B cell (primary cell): ENCODE measurements around the gene ACKR2. TPM values are rescaled to one million over a fixed set of nuclear protein-coding genes. Genes with fewer than 3 reads are reported as not detected.

Experiments used
- ATAC-seq: fragments of 200-7000 bp; cut with Tn5 transposase; one replicate; pipeline ENCODE4 v1.10.0; 2021; ENCODE audit warnings: low read depth, mild to moderate bottlenecking, moderate number of reproducible peaks, moderate library complexity
- CTCF ChIA-PET: fragments of 350-600 bp; sonication (Branson Sonifier 250); formaldehyde crosslinking; loops from one replicate; lab custom pipeline; 2021; ENCODE audit warnings: antibody characterized with exemption, inconsistent platforms; lab: Charles Lee
- POLR2A ChIA-PET: fragments of 350-600 bp; sonication (Branson Sonifier 250); formaldehyde crosslinking; loops from one replicate; lab custom pipeline; 2021; ENCODE audit warnings: antibody characterized with exemption; lab: Charles Lee
- DNase-seq: peaks from one replicate; pipeline ENCODE4 v3.0.0; 2013
- H2AFZ ChIP-seq: 2 replicates; pipeline ENCODE4 v1.6.1; 2012; ENCODE audit warnings: mild to moderate bottlenecking, low read depth, low read length; ENCODE audit not compliant: insufficient read depth, poor library complexity, severe bottlenecking
- H3K27ac ChIP-seq, 2 donors: 1 replicate in 1 of 2; 2 replicates in 1 of 2; pipeline ENCODE4 v1.5.1; 2012 to 2013; ENCODE audit warnings: low read length in 2 of 2, mild to moderate bottlenecking in 2 of 2, moderate library complexity in 1 of 2
- H3K27me3 ChIP-seq, 4 experiments: fragments of 200-600 bp in 1 of 4; sonication (generic) in 1 of 4; replicated peaks in 1 of 4; 1 replicate in 2 of 4; 2 replicates in 2 of 4; pipeline versions ENCODE4 v1.6.1 to v1.7.0; 2013 to 2016; ENCODE audit warnings: low read length in 3 of 4, mild to moderate bottlenecking in 2 of 4, mixed read lengths in 1 of 4, moderate library complexity in 1 of 4; ENCODE audit not compliant: insufficient read depth in 4 of 4, control insufficient read depth in 3 of 4; ENCODE audit errors: control extremely low read depth in 1 of 4
- H3K36me3 ChIP-seq, 2 experiments: replicated peaks in 1 of 2; 1 replicate in 1 of 2; 2 replicates in 1 of 2; pipeline versions ENCODE4 v1.6.1 to v1.7.1; 2013; ENCODE audit warnings: low read length in 1 of 2; ENCODE audit not compliant: insufficient read depth in 2 of 2, control insufficient read depth in 1 of 2; ENCODE audit errors: control extremely low read depth in 1 of 2, extremely low read depth in 1 of 2
- H3K4me1 ChIP-seq, 2 donors: fragments of 200-600 bp in 1 of 2; sonication (generic) in 1 of 2; 1 replicate in 1 of 2; 2 replicates in 1 of 2; pipeline versions ENCODE4 v1.5.1 to v1.6.1; 2013 to 2017; ENCODE audit warnings: low read length in 2 of 2; ENCODE audit not compliant: control insufficient read depth in 2 of 2, insufficient read depth in 2 of 2
- H3K4me2 ChIP-seq: replicated peaks from 2 replicates; pipeline ENCODE3; 2012; ENCODE audit warnings: mild to moderate bottlenecking, low read depth, low read length; ENCODE audit not compliant: poor library complexity, severe bottlenecking
- H3K4me3 ChIP-seq, 5 experiments: fragments of 200-600 bp in 1 of 5; sonication (generic) in 1 of 5; 1 replicate in 3 of 5; 2 replicates in 2 of 5; pipeline versions ENCODE4 v1.5.1 to v1.7.0; 2011 to 2016; ENCODE audit warnings: low read length in 4 of 5, mild to moderate bottlenecking in 4 of 5, low read depth in 2 of 5, control low read depth in 1 of 5, moderate library complexity in 1 of 5; ENCODE audit not compliant: insufficient read depth in 1 of 5; ENCODE audit errors: control extremely low read depth in 1 of 5, extremely low read depth in 1 of 5
- H3K79me2 ChIP-seq: fragments of 200-600 bp; sonication (generic); one replicate; pipeline ENCODE4 v1.6.0; 2016; ENCODE audit warnings: low read length; ENCODE audit not compliant: control insufficient read depth, insufficient read depth
- H3K9ac ChIP-seq: fragments of 200-600 bp; sonication (generic); 2 replicates; pipeline ENCODE4 v1.6.1; 2017; ENCODE audit warnings: mild to moderate bottlenecking, low read length, moderate library complexity
- H3K9me3 ChIP-seq, 3 donors: one replicate each; pipeline versions ENCODE4 v1.6.1 to v1.7.1; 2013; ENCODE audit warnings: low read length in 2 of 3; ENCODE audit not compliant: control insufficient read depth in 2 of 3, insufficient read depth in 1 of 3; ENCODE audit errors: control extremely low read depth in 1 of 3
- H4K20me1 ChIP-seq: 2 replicates; pipeline ENCODE4 v1.6.0; 2012; ENCODE audit warnings: mild to moderate bottlenecking, low read length; ENCODE audit not compliant: insufficient read depth, control insufficient read depth, poor library complexity, severe bottlenecking
- H3K27ac Mint-ChIP-seq: one replicate; pipeline ENCODE4 v1.8.0; 2021; ENCODE audit warnings: mixed read lengths
- H3K27me3 Mint-ChIP-seq: one replicate; pipeline ENCODE4 v1.8.0; 2021; ENCODE audit warnings: mixed read lengths
- H3K4me1 Mint-ChIP-seq: one replicate; pipeline ENCODE4 v1.8.0; 2021; ENCODE audit warnings: mixed read lengths
- H3K4me3 Mint-ChIP-seq: one replicate; pipeline ENCODE4 v1.8.0; 2021; ENCODE audit warnings: mixed read lengths
- H3K9me3 Mint-ChIP-seq: one replicate; pipeline ENCODE4 v1.8.0; 2022; ENCODE audit warnings: mixed read lengths; ENCODE audit not compliant: insufficient read depth
- CTCF ChIP-seq: fragments of 200-600 bp; IDR thresholded peaks from one replicate; pipeline ENCODE4 v1.8.0; 2022; ENCODE audit warnings: antibody characterized with exemption, mild to moderate bottlenecking
- EZH2 ChIP-seq: IDR thresholded peaks from 2 replicates; pipeline ENCODE4 v1.6.1; 2012; ENCODE audit warnings: borderline replicate concordance, low read depth, mild to moderate bottlenecking, moderate library complexity, low read length; ENCODE audit not compliant: insufficient read depth, poor library complexity, severe bottlenecking
- WGBS: methylation state at CpG from one replicate; pipeline ENCODE4 v1.1.5; 2013; ENCODE audit warnings: missing lambda C conversion rate; ENCODE audit not compliant: insufficient coverage; 5-methylcytosine and 5-hydroxymethylcytosine counted together
- intact Hi-C: fragments of 100-400 bp; cut with micrococcal nuclease; formaldehyde crosslinking; loops from one replicate; pipeline ENCODE4 v1.10.0; 2022
- polyA plus RNA-seq: library from polyadenylated mRNA; depleted of rRNA; stranded (reverse); fragments of >200 nt; gene quantifications from 2 replicates; pipeline ENCODE4 v1.2.3, GENCODE V29; 2012
- total RNA-seq, 2 donors: library from RNA; stranded (reverse); fragments of 120-200 nt in 1 of 2; gene quantifications; 1 replicate in 1 of 2; 2 replicates in 1 of 2; pipeline versions ENCODE4 v1.2.3 to v1.2.4, GENCODE V29; 2013 to 2022

Gene ACKR2
- total and polyA plus RNA-seq, 2 donors (not counting 1 experiment from before 2014, with no cell fraction given): 0.31 to 1.7 TPM

GRCh38 chr3:42790714-42791229 lies 18.5 kb upstream of the ACKR2 start:
- ChIA-PET CTCF (interaction anchor here (1.0 kb wide), 1 partner anchor 11 kb away, joined by 3 read pairs; no protein-coding TSS in a partner anchor), POLR2A (no interaction called here)
- Histone ChIP-seq H3K4me3 (no peak overlapping the region), H3K9me3 (no peaks in the 10 kb centered on the region), H3K27me3 (no peaks in the 10 kb centered on the region), H3K4me2 (no peak overlapping the region), H3K4me1 (no peaks in the 10 kb centered on the region), H4K20me1 (no peaks in the 10 kb centered on the region), H3K27ac (no peak overlapping the region), H2AFZ (no peak overlapping the region), H3K36me3 (peaks cover 2 to 9% of the 10 kb centered on the region in 2 experiments), H3K9ac (no peak overlapping the region), H3K79me2 (peaks cover 10% of the 10 kb centered on the region)
- ATAC-seq (no peak), DNase-seq (no peak)
- intact Hi-C loops: no loop called here
- H3K4me1 Mint-ChIP-seq: peaks cover 3% of the 10 kb centered on the region
- H3K9me3 Mint-ChIP-seq: no peaks in the 10 kb centered on the region
- no peak overlapping the region for H3K27ac Mint-ChIP-seq
- 97% methylated on average over 4 of the region's 6 CpGs for WGBS
- H3K27me3 Mint-ChIP-seq: no peaks in the 10 kb centered on the region
- no peak for TF ChIP-seq CTCF
- no peak for TF ChIP-seq EZH2
- no peak overlapping the region for H3K4me3 Mint-ChIP-seq

- WGBS: no CpG with 5 or more reads among the region's 2 CpGs
- H3K9me3 ChIP-seq: no peaks in the 10 kb centered on the region
- H3K4me1 ChIP-seq: peaks cover 0 to 9% of the 10 kb centered on the region in 2 donors
- H3K9me3 Mint-ChIP-seq: no peaks in the 10 kb centered on the region
- no peaks in the 10 kb centered on the region for H4K20me1 ChIP-seq
- no peaks in the 10 kb centered on the region for H3K27me3 Mint-ChIP-seq
- H3K4me3 ChIP-seq: no peak overlapping the region
- H3K4me3 Mint-ChIP-seq: no peak overlapping the region
- H3K27ac Mint-ChIP-seq: no peak overlapping the region
- no peak for ATAC-seq
- intact Hi-C loops: no loop called here
- H3K27ac ChIP-seq: no peak overlapping the region
- H2AFZ ChIP-seq: no peak overlapping the region
- peaks cover 13% of the 10 kb centered on the region for H3K4me1 Mint-ChIP-seq
- H3K36me3 ChIP-seq: peaks cover 0 to 2% of the 10 kb centered on the region in 2 experiments
- H3K9ac ChIP-seq: no peak overlapping the region
- POLR2A ChIA-PET: no interaction called here
- CTCF ChIA-PET: interaction anchor here (0.7 to 1.8 kb wide), 4 partner anchors 16 to 181 kb away, joined by 3 to 8 read pairs (median 3); no protein-coding TSS in a partner anchor
- H3K4me2 ChIP-seq: no peak overlapping the region
- H3K79me2 ChIP-seq: peaks cover 5% of the 10 kb centered on the region
- no peak for DNase-seq
- TF ChIP-seq CTCF (no peak), EZH2 (no peak)
- H3K27me3 ChIP-seq: no peaks in the 10 kb centered on the region
Observed at GRCh38 chr3:42795621-42796181, 13.5 kb upstream of the ACKR2 start.
